Transverse colon (tissue), 4 donors: ENCODE data around the gene PTH1R.

ENCODE experiments used
- CTCF ChIP-seq, 5 experiments: fragments of 200-600 bp in 3 of 5; fragments of 450-650 bp in 2 of 5; sonication (generic) in 3 of 5; IDR thresholded peaks; 1 replicate in 2 of 5; 2 replicates in 3 of 5; pipeline ENCODE4 v1.5.1; 2016 to 2017; ENCODE audit warnings: antibody characterized with exemption in 5 of 5, inconsistent platforms in 3 of 5, mild to moderate bottlenecking in 2 of 5, moderate library complexity in 1 of 5
- EP300 ChIP-seq: sonication (generic); formaldehyde crosslinking; IDR thresholded peaks from one replicate; pipeline ENCODE4 v1.6.1; 2017; ENCODE audit warnings: antibody characterized with exemption, low read depth
- POLR2A ChIP-seq: fragments of 450-650 bp; IDR thresholded peaks from one replicate; pipeline ENCODE4 v1.6.1; 2016; ENCODE audit warnings: antibody characterized with exemption, mild to moderate bottlenecking, moderate library complexity
- POLR2AphosphoS5 ChIP-seq, 3 donors: sonication (generic); formaldehyde crosslinking; IDR thresholded peaks; one replicate each; pipeline ENCODE4 v1.6.1; 2016; ENCODE audit warnings: antibody characterized with exemption in 3 of 3

DNA sequence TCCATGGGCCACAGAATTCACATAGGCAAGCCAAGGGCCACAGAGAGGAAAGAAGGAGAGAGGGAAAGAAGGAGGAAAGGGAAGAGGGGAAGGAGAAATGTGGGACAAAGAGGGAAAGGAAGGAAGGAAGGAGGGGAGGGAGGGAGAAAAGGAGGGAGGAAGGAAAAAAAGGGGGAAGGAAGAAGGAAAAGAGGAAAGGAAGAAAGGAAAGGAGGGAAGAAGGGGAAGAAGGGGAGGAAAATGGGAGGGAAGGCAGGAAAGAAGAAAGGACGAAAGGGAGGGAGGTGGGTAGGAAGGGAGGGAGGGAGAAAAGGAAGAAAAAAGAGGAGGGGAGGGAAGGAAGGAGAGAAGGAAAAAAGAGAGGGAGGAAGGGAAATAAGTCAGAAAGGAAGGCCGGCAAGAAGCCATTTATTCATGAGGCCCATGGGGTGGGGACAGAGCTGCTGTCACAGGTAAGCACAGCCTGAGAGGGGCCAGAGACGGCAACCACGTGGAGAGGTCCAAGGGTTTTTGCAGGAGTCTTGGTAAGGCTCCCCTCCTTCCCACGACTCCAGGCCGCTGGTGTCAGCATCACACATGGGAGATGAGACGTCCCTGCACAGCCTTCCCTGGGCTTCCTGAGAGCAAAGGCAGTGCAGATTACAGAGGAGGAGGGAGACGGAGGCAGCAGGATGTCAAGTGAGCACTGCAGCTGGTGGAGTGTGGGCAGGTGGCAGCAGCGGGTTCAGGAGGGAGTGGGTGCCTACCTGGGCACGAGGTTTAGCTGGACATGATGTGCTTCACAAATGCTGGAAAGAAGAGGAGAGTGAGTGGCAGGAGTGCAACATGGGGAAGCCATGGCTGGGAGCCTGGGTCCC is 19.8 kb upstream of the PTH1R start:
- TF ChIP-seq CTCF (IDR thresholded peaks at IDR 0.05) (no peak), POLR2AphosphoS5 (IDR thresholded peaks at IDR 0.05) (no peak), POLR2A (no peak), EP300 (no peak)
